Stimulated activated CD8-positive, alpha-beta memory T cell treated with anti-CD3 and anti-CD28 coated beads, Interleukin-12 subunit alpha, Interleukin-12 subunit beta, amount 100 ng/mL, for 24 hours (primary cell): ENCODE measurements around the gene TIMM50.
"Not testable (repeated sequence)": the region's sequence is repeated elsewhere in the genome, so short reads cannot be mapped to it uniquely, and the experiment has no call there.

ENCODE experiments used
- DNase-seq: peaks from one replicate; pipeline ENCODE4 v3.0.0-alpha.2; 2020; ENCODE audit errors: extremely low read depth

The TIMM50 gene

GRCh38 chr19:39469567-39469966 is 11.1 kb upstream of the TIMM50 start:
- no peak for DNase-seq

DNA sequence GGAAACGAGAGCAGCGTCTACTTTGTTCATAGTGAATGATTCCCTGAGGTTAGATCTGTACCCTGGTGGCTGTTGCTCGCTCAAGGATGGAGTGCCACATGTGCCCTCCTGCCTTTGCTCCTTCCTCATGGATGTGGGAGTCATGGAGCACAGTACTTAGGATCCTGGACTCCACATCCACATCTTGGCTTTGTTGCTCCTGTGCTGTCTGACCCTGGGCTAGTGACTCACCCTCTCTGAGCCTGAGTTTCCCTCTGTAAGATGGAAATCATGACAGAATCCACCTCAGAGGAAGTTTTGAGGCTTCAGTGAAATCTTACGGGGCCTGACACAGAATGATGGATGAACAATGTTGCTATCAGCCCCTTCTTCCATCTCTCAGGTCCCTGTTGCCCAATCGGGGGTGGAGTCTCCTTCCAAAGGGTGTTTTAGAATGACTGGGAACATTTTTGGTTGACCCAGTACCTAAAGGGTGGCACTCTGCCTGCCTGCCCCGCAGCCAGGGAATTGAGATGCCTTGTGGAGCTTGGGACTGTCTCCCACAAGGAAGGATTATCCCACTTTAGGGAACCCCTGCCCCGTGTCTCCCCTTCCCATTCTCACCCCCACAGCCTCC is 9.8 kb upstream of the TIMM50 start:
- no peak for DNase-seq

GRCh38 chr19:39471756-39472536 is 8.7 kb upstream of the TIMM50 start:
- no peak for DNase-seq

DNA sequence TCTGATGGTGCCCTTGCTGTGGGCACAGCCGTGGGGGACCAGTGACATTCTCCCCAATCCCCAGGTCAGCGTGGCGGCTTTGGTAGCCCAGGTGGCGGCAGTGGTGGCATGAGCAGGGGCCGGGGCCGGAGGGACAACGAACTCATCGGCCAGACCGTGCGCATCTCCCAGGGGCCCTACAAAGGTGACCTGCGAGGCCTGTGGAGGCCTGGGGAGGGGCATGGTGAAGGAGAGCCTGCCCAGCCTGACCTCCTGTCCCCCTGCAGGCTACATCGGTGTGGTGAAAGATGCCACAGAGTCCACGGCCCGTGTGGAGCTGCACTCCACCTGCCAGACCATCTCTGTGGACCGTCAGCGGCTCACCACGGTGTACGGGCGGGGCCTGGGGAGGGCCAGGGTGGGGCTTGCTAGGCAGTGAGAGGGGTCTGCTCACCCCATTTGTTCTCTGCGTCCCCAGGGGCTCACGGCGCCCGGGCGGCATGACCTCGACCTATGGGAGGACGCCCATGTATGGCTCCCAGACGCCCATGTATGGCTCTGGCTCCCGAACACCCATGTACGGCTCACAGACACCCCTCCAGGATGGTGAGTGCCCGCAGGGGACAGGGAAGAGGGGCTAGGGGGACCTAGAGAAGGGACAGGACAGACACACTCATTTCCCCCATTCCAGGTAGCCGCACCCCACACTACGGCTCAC is 7.7 kb upstream of the TIMM50 start:
- DNase-seq, result no peak

DNA sequence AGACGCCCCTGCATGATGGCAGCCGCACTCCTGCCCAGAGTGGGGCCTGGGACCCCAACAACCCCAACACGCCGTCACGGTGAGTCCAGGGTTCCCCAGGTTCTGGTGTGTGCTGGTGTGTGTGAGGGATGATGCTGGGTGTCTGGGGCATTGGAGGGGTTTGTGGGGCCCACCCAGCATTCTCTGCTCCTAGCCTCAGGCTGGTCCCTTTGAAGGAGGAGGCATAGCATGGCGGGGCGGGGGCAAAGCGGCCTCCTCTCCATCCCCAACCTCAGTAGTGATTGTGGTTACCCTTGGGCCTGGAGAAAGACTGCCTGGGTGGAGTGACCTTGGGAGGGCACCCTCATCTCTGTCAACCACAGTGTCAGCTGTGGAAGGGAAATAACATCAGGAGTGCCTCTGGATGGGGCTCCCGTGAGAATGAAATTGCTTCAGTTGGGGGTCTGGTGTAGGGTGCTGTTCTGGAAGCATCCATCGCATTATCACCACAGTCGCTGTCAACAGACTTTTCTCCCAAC is 7.1 kb upstream of the TIMM50 start:
- DNase-seq, result no peak

- no peak for DNase-seq
Observed at GRCh38 chr19:39474139-39474620, 6.5 kb upstream of the TIMM50 start.

- DNase-seq, result no peak
Observed at GRCh38 chr19:39475748-39476147, 4.9 kb upstream of the TIMM50 start.

DNA sequence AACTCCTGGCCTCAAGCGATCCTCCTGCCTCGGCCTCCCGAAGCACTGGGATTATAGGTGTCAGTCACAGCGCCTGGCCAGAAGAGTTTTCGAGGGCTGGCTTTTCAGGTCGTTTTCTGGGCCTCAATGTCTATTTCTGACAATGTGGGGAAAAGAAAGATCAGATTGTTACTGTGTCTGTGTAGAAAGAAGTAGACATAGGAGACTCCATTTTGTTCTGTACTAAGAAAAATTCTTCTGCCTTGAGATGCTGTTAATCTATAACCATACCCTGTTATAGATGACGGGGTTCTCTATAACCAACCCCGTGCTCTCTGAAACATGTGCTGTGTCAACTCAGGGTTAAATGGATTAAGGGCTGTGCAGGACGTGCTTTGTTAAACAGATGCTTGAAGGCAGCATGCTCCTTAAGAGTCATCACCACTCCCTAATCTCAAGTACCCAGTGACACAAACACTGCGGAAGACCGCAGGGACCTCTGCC is 1.3 kb upstream of the TIMM50 start:
- not testable (repeated sequence) for DNase-seq

DNA sequence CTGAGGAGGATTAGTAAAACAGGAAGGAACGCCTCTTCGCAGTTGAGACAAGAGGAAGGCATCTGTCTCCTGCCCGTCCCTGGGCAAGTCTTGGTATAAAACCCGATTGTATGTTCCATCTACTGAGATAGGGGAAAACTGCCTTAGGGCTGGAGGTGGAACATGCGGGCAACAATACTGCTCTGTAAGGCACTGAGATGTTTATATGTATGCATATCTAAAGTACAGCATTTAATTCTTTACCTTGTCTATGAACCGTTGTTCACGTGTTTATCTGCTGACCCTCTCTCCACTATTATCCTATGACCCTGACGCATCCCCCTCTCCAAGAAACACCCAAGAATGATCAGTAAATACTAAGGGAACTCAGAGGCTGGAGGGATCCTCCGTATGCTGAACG is 722 bp upstream of the TIMM50 start:
- no peak for DNase-seq

- no peak for DNase-seq
Observed at GRCh38 chr19:39481229-39481545, 549 bp downstream of the TIMM50 start.

DNA sequence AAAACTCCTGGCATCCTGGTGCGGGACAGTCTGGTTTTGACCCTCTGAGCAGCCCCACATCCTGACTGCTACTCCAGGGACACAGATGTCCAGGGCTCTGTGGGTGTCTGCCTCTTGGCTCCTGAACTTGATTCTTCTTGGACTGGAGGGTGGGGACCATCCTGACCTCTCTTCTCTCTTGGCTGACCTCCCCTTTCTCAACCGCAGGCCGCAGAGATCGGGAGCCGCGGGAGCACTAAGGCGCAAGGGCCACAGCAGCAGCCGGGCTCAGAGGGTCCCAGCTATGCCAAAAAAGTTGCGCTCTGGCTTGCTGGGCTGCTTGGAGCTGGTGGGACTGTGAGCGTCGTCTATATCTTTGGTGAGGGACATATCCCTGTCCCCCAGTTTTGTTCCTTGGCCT is 1.0 kb downstream of the TIMM50 start:
- no peak for DNase-seq

DNA sequence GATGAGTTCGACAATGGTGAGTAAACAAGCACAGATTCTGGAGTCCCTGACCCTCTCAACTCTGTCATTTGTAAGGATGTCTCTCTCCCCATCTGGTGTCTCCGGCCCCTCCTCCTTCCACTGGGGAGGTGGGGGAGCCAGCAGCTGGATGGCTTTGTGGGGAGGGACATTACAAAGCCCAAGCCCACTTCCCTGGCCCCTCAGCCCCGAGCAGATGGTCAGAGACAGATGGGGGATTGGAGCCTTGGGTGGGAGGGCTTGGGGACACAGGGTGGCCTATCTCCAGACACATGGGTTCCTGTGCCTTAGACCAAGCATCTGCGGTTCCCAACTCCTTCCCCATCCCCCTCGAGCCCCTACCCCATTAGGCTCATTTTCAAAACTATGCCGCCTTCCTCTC is 2.5 kb downstream of the TIMM50 start:
- no peak for DNase-seq

DNA sequence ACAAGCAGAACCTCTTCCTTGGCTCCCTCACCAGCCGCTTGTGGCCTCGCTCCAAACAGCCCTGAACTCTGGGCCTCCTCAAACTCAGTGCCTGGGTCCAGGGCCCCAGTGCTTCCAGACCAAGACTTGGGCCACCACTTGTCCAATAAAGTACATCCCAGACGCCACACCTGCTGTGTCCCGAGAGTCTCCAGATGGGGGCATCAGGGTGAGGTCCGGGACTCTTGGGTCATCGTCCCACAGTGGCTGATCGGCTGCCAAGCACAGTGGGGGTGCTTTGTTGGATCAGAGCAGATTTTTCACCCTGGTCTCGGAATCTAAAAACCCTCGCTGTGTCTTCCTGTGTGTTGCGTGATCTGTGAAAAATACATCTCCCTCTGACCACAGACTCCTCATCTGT is 9.1 kb downstream of the TIMM50 start:
- no peak for DNase-seq

DNA sequence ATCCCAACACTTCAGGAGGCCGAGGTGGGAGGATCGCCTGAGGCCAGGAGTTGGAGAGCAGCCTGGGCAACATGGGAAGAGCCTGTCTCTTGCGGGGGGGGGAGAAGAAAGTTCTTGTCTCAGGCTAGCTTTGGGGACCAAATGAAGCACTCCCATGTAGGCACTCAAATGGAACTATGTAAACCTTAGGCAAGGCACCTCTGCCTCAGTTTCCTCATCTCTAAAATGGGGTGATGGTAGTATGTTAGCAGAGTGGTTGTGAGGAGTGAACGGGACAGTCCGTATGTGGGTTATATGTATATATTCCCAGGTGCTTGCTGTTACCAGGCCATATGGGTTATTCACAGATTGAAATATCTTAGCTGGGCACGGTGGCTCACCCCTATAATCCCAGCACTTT is 11.6 kb downstream of the TIMM50 start:
- DNase-seq, result no peak

DNA sequence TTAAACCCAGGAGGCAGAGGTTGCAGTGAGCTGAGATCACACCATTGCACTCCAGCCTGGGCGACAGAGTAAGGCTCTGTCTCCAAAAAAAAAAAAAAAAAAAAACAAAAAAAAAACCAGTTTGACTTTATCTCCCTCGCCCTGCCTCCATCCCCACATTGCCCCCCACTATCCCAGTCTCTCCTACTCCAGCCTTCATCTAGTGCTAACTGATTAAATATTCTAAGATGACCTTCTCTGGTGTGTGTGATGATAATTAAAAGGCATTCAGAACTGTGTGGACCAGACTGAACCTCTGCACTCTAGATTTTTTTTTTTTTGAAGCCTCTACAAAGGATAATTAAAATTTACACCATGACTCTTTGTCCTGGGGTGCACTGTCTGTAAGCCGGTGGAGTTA is 12.2 kb downstream of the TIMM50 start:
- DNase-seq, result no peak

DNA sequence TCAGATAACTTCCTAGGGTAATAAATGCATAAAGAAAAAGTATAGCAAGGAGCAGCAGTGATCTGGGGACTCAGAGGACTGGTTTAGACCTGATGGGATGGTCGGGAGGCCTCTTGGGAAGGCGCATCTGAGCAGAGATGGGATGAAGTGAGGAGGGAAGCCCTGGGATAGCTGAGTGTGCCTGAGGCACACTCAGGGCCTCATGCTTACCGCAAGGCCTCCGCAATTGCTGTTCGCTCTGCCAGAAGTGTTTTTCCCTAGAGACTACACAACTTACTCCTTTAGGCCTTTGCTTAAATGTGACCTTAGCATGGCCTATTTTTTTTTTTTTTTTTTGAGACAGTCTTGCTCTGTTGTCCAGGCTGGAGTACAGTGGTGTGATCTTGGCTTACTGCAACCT is 14.0 kb downstream of the TIMM50 start:
- no peak for DNase-seq

GRCh38 chr19:39496063-39496462 is 15.4 kb downstream of the TIMM50 start:
- DNase-seq, result no peak

GRCh38 chr19:39497701-39497995 is 17.0 kb downstream of the TIMM50 start:
- DNase-seq, result no peak

GRCh38 chr19:39497996-39498797 is 17.6 kb downstream of the TIMM50 start:
- no peak for DNase-seq

- no peak for DNase-seq
Observed at GRCh38 chr19:39498798-39499642, 18.4 kb downstream of the TIMM50 start, which contains the start of gene DLL3. TSS of gene DLL3 (plus strand) at chr19:39498947. CDS start at chr19:39498975, 28 bp downstream.

DNA sequence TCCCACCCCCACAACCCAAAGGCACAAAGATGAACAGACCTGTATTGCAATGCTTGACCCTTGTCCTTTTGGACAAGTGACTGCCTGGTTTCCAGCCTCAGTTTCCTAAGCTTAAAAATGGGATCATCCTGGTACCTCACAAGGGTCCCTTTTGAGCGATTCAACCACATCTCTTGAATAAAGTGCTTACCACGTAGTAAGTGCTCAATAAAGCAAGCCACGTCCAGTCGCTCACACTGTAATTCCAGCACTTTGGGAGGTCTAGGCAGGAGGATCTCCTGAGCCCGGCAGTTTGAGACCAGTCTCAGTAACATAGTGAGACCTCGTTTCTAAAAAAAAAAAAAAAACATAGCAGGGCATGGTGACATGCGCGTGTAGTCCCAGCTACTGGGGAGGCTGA is 19.3 kb downstream of the TIMM50 start:
- no peak for DNase-seq
